Measurements from ENCODE around the gene TFR2. TPM values are rescaled to one million over a fixed set of nuclear protein-coding genes. Genes with fewer than 3 reads are reported as not detected.

Gene TFR2
- total and polyA plus RNA-seq, 8 donors: 1.2 to 11.6 (median 3.2) TPM; not detected in 1

- peak overlapping the region in 1 of 5 donors; percentile 3 for H3K27ac ChIP-seq
- peaks cover 0 to 17% (median 0%) of the 10 kb centered on the region in 3 donors for H3K27me3 ChIP-seq
- intact Hi-C loops (cut with DNase I; ENCODE audit: low total_unique reads): no loop called here
- H3K9me3 ChIP-seq: no peaks in the 10 kb centered on the region
- H3K36me3 ChIP-seq: no peaks in the 10 kb centered on the region
- H3K4me3 ChIP-seq: no peak overlapping the region
- WGBS, 5 donors: 32 to 37% (median 33%) methylated on average over 20 of the region's 20 CpGs
- TF ChIP-seq POLR2AphosphoS5 (IDR thresholded peaks at IDR 0.05) (no peak), EP300 (IDR thresholded peaks at IDR 0.05) (no peak), POLR2A (IDR thresholded peaks at IDR 0.05) (no peak), CTCF (IDR thresholded peaks at IDR 0.05) (no peak)
- peaks cover under 1 to 14% (median 13%) of the 10 kb centered on the region in 4 donors for H3K4me1 ChIP-seq
- DNase-seq: peak in 1 of 2 donors; percentile 75
These were observed 51.1 kb downstream of the TFR2 start for GRCh38 chr7:100590077-100590737.

- DNase-seq: no peak
- Histone ChIP-seq H3K4me3 (no peak overlapping the region), H3K4me1 (peaks cover 8 to 22% (median 21%) of the 10 kb centered on the region in 4 donors), H3K36me3 (no peaks in the 10 kb centered on the region), H3K27ac (peak overlapping the region in 1 of 5 donors; percentile 3), H3K9me3 (no peaks in the 10 kb centered on the region), H3K27me3 (peaks cover 0 to 17% (median 0%) of the 10 kb centered on the region in 3 donors)
- 41 to 54% (median 49%) methylated on average over 7 of the region's 7 CpGs for WGBS, 5 donors
- TF ChIP-seq CTCF (IDR thresholded peaks at IDR 0.05) (no peak), POLR2A (IDR thresholded peaks at IDR 0.05) (no peak), EP300 (IDR thresholded peaks at IDR 0.05) (no peak), POLR2AphosphoS5 (IDR thresholded peaks at IDR 0.05) (no peak)
- intact Hi-C loops (cut with DNase I; ENCODE audit: low total_unique reads): no loop called here
These were observed 51.9 kb downstream of the TFR2 start for GRCh38 chr7:100589341-100589947.

- Histone ChIP-seq H3K36me3 (no peaks in the 10 kb centered on the region), H3K27ac (no peak overlapping the region), H3K27me3 (peaks cover 0 to 17% (median 0%) of the 10 kb centered on the region in 3 donors), H3K9me3 (no peaks in the 10 kb centered on the region), H3K4me3 (no peak overlapping the region), H3K4me1 (peaks cover 18 to 32% (median 31%) of the 10 kb centered on the region in 4 donors)
- TF ChIP-seq POLR2A (IDR thresholded peaks at IDR 0.05) (no peak), CTCF (IDR thresholded peaks at IDR 0.05) (peak in 1 of 7 experiments; percentile 12)
- DNase-seq: no peak
- intact Hi-C loops (cut with DNase I; ENCODE audit: low total_unique reads): no loop called here
- 55 to 96% (median 80%) methylated on average over 1 of the region's 1 CpG for WGBS, 5 donors
These were observed 52.9 kb downstream of the TFR2 start for GRCh38 chr7:100588438-100588837.

GRCh38 chr7:100586266-100587025 lies 54.9 kb downstream of the TFR2 start, which contains the start of gene FBXO24:
TSS of gene FBXO24 (plus strand) at chr7:100586328. CDS start at chr7:100586626, 298 bp downstream.
- Histone ChIP-seq H3K4me3 (peak within 1 kb of the TSS; percentile 88 to 97 (median 90)), H3K9me3 (no peaks in the 10 kb centered on the region), H3K27ac (peak within 1 kb of the TSS; percentile 95 to 99 (median 99)), H3K36me3 (peaks cover 9 to 14% (median 12%) of the 10 kb centered on the region in 4 donors), H3K27me3 (peaks cover 0 to 17% (median 0%) of the 10 kb centered on the region in 3 donors), H3K4me1 (peaks cover 35 to 51% (median 49%) of the 10 kb centered on the region in 4 donors)
- intact Hi-C loops (cut with DNase I; ENCODE audit: low total_unique reads): no loop called here
- DNase-seq: peak; percentile 99 to 100
- WGBS, 5 donors: 0 to 1% (median 0%) methylated on average over 29 to 53 of the region's 53 CpGs
- no peak for TF ChIP-seq EP300 (IDR thresholded peaks at IDR 0.05)
- TF ChIP-seq POLR2AphosphoS5 (IDR thresholded peaks at IDR 0.05): peak in 1 of 3 donors; percentile 44
